ENCODE measurements around the gene MYT1. TPM values are rescaled to one million over a fixed set of nuclear protein-coding genes. Genes with fewer than 3 reads are reported as not detected.

Gene MYT1
- polyA plus RNA-seq, 3 donors = not detected

DNA sequence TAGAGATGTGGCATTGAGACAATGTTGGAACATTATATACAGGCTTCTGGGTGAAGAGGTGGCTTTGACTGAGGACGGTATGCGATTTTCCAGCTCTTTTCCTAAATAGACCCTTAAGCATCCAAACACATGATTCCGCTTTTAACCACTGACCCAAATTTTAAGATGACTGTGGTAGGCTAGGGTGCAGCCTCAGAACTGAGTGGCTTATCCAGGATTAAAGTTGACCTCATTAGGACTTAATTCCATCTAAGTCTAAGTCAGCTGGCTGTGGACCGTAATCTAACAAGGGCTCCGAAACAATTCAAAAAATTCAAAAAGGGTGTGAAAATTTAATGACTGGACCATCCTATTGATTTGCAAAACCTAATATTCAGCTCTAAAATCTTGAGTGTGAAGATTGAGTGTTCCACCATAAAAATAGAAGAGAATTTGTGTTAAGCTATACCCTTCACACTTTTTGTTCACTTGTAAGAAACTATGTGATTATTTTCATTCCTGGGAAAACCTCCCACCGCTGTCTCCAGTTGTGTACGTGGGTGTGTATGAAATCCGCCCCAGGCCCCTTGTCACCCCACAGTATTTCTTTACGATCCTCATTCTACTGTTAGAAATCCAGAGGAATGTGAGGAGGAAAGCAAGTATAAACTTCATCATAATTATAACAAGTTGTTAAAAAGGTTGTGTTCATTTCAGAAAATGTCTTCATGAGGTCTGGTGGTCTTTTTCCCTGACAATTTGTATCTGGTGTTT is 94.0 kb downstream of the MYT1 start:
- Histone ChIP-seq H3K79me2 (ENCODE audit: insufficient read depth, low read length) (peaks cover 48% of the 10 kb centered on the region), H4K20me1 (ENCODE audit: insufficient read depth, low read length) (peaks cover 29% of the 10 kb centered on the region), H3K4me3 (replicated peaks in 1 of 3; ENCODE audit: low read depth in 2 of 3, low read length in 3 of 3) (no peak overlapping the region), H3K9ac (ENCODE audit: insufficient read depth, low read length, poor library complexity, severe bottlenecking) (no peak overlapping the region), H3K4me2 (replicated peaks; ENCODE audit: extremely low read depth, low read length, poor library complexity, severe bottlenecking) (no peak overlapping the region), H3K9me3 (replicated peaks in 1 of 2; ENCODE audit: control insufficient read depth in 1 of 2, insufficient read depth in 1 of 2, low read length in 2 of 2) (no peaks in the 10 kb centered on the region), H3K27me3 (ENCODE audit: control insufficient read depth in 2 of 2, insufficient read depth in 2 of 2, low read length in 2 of 2) (no peaks in the 10 kb centered on the region), H3K27ac (ENCODE audit: low read depth in 1 of 2, low read length in 2 of 2) (no peak overlapping the region), H2AFZ (ENCODE audit: insufficient read depth, low read depth, low read length, poor library complexity, severe bottlenecking) (no peak overlapping the region), H3K36me3 (replicated peaks in 1 of 2; ENCODE audit: control insufficient read depth in 1 of 2, insufficient read depth in 2 of 2, low read length in 2 of 2) (peaks cover 10 to 32% of the 10 kb centered on the region in 2 donors), H3K4me1 (ENCODE audit: control insufficient read depth in 1 of 2, insufficient read depth in 2 of 2, low read length in 2 of 2) (peaks cover 18 to 23% of the 10 kb centered on the region in 2 donors)
- intact Hi-C loops (cut with micrococcal nuclease) = no loop called here
- H3K9me3 Mint-ChIP-seq = no peaks in the 10 kb centered on the region
- no CpG with 5 or more reads among the region's 9 CpGs for WGBS (ENCODE audit: insufficient coverage)
- H3K27ac Mint-ChIP-seq = no peak overlapping the region
- no peak overlapping the region for H3K4me3 Mint-ChIP-seq
- no peak for TF ChIP-seq CTCF (IDR thresholded peaks at IDR 0.05)
- H3K4me1 Mint-ChIP-seq = peaks cover 27% of the 10 kb centered on the region
- peaks cover 27 to 28% of the 10 kb centered on the region in 2 donors for H3K36me3 Mint-ChIP-seq
- DNase-seq = no peak
- H3K27me3 Mint-ChIP-seq (ENCODE audit: low read depth in 3 of 3) = no peaks in the 10 kb centered on the region

GRCh38 chr20:64260239-64260638 is 96.0 kb downstream of the MYT1 start:
- Mint-ChIP-seq H3K4me3 (no peak overlapping the region), H3K4me1 (peaks cover 22% of the 10 kb centered on the region), H3K27ac (peak overlapping the region in 1 of 7 donors; percentile 3), H3K9me3 (no peaks in the 10 kb centered on the region), H3K36me3 (peaks cover 41 to 43% of the 10 kb centered on the region in 2 donors), H3K27me3 (ENCODE audit: low read depth in 3 of 3) (no peaks in the 10 kb centered on the region)
- H3K9me3 ChIP-seq (replicated peaks in 1 of 2; ENCODE audit: control insufficient read depth in 1 of 2, insufficient read depth in 1 of 2, low read length in 2 of 2) = no peaks in the 10 kb centered on the region
- peaks cover 12 to 18% of the 10 kb centered on the region in 2 donors for H3K4me1 ChIP-seq (ENCODE audit: control insufficient read depth in 1 of 2, insufficient read depth in 2 of 2, low read length in 2 of 2)
- no peak overlapping the region for H3K9ac ChIP-seq (ENCODE audit: insufficient read depth, low read length, poor library complexity, severe bottlenecking)
- peaks cover 11 to 51% of the 10 kb centered on the region in 2 donors for H3K36me3 ChIP-seq (replicated peaks in 1 of 2; ENCODE audit: control insufficient read depth in 1 of 2, insufficient read depth in 2 of 2, low read length in 2 of 2)
- no peaks in the 10 kb centered on the region for H3K27me3 ChIP-seq (ENCODE audit: control insufficient read depth in 2 of 2, insufficient read depth in 2 of 2, low read length in 2 of 2)
- no peak overlapping the region for H3K4me2 ChIP-seq (replicated peaks; ENCODE audit: extremely low read depth, low read length, poor library complexity, severe bottlenecking)
- H4K20me1 ChIP-seq (ENCODE audit: insufficient read depth, low read length) = peaks cover 37% of the 10 kb centered on the region
- 100% methylated on average over 1 of the region's 6 CpGs for WGBS (ENCODE audit: insufficient coverage)
- H2AFZ ChIP-seq (ENCODE audit: insufficient read depth, low read depth, low read length, poor library complexity, severe bottlenecking) = no peak overlapping the region
- no peak for DNase-seq
- H3K4me3 ChIP-seq (replicated peaks in 1 of 3; ENCODE audit: low read depth in 2 of 3, low read length in 3 of 3) = no peak overlapping the region
- H3K27ac ChIP-seq (ENCODE audit: low read depth in 1 of 2, low read length in 2 of 2) = no peak overlapping the region
- TF ChIP-seq CTCF (IDR thresholded peaks at IDR 0.05) = no peak
- intact Hi-C loops (cut with micrococcal nuclease) = no loop called here
- peaks cover 48% of the 10 kb centered on the region for H3K79me2 ChIP-seq (ENCODE audit: insufficient read depth, low read length)

Measured in CD14-positive monocyte (primary cell).